AG09319 (cell line): ENCODE results near the gene GNAZ.

ENCODE experiments used
- DNase-seq: peaks from one replicate; pipeline ENCODE4 v3.0.0-alpha.2; 2010; ENCODE audit warnings: low read depth; ENCODE audit errors: extremely low read depth
- CTCF ChIP-seq: IDR thresholded peaks from 2 replicates; pipeline ENCODE4 v1.5.1; 2011; ENCODE audit warnings: low read depth, mild to moderate bottlenecking, inconsistent platforms, low read length, moderate library complexity

Gene GNAZ

DNA sequence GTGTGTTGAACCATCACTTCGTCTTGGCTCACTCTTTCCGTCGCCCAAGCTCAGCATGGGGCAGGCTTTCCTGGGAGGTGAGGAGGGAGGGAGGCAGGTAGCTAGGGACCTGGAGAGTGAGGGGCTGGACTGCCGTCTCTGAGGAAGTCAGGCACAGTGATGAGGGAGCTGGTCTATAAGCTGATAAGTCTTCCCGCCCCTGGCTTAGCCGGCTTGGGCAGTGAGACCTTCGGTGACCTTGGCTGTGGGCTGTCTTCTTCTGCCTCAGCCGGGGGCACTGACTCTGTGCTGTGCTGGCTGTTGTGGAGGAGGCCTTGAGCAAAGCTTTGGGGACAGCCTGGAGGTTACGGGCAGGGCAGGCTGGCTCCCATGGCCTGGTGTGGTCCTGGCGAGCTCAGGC, 18.7 kb downstream of the GNAZ start:
- no peak for DNase-seq
- TF ChIP-seq CTCF, result no peak

- no peak for DNase-seq
- TF ChIP-seq CTCF, result no peak
Measured at GRCh38 chr22:23089633-23090456, 19.5 kb downstream of the GNAZ start.

DNA sequence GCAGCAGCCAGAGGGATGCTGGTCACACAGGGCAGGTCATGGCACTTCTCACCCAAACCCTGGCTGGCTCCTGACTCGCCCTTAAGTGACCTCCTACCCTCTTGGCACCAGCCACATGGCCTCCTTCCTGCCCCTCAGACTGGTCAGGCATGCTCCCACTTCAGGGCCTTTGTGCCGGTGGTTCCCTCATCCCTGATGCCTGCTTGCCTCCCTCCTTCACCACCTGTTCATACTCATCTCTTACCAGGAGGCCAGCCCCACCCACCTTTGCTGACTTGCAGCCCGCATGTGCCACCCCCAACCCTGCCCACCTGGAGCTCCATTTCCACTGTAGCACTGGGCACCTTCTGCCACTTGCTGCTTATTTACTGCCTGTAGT, 20.1 kb downstream of the GNAZ start:
- TF ChIP-seq CTCF, result no peak

DNA sequence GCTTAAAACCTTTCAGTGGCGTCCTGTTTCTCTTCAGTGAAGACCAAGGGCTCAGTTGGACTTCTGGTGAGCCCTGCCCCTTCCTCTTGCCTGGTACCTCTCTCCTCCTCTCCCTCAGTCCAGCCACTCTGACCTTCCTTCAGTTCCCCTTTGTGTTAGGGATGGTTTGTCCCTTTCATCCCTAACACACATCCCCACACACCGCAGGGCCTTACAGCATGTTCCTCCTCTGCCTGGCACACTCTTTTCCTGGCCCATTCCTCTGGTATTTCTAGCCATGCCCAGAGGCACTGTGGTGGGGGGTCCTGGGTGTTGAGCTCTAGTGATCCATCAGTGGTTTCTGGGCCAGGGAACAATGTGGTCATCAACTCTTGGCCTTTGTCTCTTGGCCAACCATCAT, 21.4 kb downstream of the GNAZ start:
- no peak for TF ChIP-seq CTCF
- no peak for DNase-seq

More for the DNA sequence above, 20.1 kb downstream of the GNAZ start:
- DNase-seq, result no peak

DNA sequence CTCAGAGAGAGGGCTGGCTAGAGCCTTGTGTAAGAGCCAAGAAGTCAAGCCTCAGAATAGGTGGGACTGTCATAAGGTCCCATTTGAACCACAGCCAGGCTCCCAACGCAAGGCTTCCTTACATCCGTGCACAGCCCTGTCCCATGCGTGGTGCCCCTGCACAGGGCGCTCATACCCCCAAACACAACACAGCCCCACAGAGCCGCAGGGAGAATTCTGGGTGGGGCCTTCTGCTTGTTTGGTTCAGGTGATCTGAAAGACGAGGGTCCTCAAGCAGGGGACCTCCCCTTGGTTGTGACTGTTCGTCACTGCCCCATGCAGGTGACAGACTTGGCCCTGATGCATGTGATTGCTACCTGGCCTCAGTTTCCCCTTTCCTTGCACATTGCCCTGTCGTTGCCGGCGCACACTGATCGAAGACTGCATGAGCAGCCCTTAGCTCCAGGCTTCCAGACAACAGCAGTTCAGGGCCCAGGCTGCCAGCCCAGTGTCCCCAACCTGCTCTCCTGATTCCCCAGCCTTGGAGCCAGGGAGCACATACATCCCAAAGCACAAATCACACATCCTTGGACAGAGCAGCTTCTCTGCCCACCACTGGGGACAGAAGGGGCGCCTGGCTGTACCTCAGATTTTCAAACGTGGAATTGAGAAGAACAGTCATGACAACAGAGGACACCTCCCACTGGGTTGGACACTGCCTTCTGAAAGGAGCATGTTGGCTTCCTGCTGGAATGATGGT, 22.1 kb downstream of the GNAZ start:
- TF ChIP-seq CTCF, result no peak

GRCh38 chr22:23093051-23093788, 22.9 kb downstream of the GNAZ start:
- no peak for DNase-seq
- no peak for TF ChIP-seq CTCF

More for the DNA sequence above, 22.1 kb downstream of the GNAZ start:
- DNase-seq, result no peak
